SK-N-MC (cell line): ENCODE results near the gene ANXA8.

Experiments used
- EZH2 ChIP-seq: fragments of 200-600 bp; sonication (generic); IDR thresholded peaks from one replicate; pipeline ENCODE4 v1.6.1; 2017; ENCODE audit warnings: antibody characterized with exemption
- POLR2AphosphoS5 ChIP-seq: IDR thresholded peaks from 2 replicates; pipeline ENCODE4 v1.6.1; 2012; ENCODE audit warnings: mild to moderate bottlenecking, low read depth, low read length, borderline replicate concordance

DNA sequence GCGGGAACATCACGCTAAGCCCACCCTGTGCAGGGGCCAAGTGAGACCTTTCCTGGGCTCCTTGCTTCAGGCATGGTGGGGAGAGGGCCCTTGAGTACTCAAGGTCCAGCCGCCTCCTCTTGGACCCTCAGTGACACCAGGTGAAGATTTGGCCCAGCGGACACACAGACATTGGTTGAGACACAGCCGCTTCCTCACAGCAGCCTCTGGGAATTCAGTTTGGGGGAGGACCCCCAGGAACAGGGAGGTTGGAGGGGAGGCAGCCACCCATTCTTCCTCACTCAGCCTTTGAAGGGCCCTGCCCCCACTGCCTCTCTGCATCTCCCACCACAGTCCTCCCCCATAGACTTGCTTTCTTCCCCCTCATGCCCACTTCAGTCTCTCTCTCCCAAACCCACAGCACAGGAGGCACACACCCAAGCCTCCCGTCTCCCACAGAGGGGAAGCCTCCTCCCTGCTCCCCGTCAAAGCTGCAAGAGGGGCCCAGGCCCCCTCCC lies 31.9 kb downstream of the ANXA8 start:
- TF ChIP-seq EZH2, result no peak
- TF ChIP-seq POLR2AphosphoS5, result no peak
